GM23338 (cell line): ENCODE measurements around the gene SRRM2.

Source experiments
- CREB1 ChIP-seq: fragments of 250-450 bp; sonication (Bioruptor Pico); IDR thresholded peaks from 2 replicates; pipeline ENCODE4 v1.5.0; 2020; ENCODE audit warnings: low read depth, mild to moderate bottlenecking, moderate library complexity
- EZH2 ChIP-seq: fragments of 200-600 bp; sonication (generic); IDR thresholded peaks from one replicate; pipeline ENCODE4 v1.8.0; 2017; ENCODE audit warnings: antibody characterized with exemption, mild to moderate bottlenecking, low read depth; ENCODE audit not compliant: unreplicated experiment
- EZH2phosphoT487 ChIP-seq: fragments of 200-600 bp; sonication (generic); IDR thresholded peaks from one replicate; pipeline ENCODE4 v1.8.1; 2018; ENCODE audit warnings: antibody characterized with exemption; ENCODE audit not compliant: unreplicated experiment
- JUNB ChIP-seq: IDR thresholded peaks from one replicate; pipeline ENCODE4 v1.6.1; 2016; ENCODE audit warnings: antibody characterized with exemption; ENCODE audit not compliant: unreplicated experiment
- NANOG ChIP-seq: IDR thresholded peaks from 2 replicates; pipeline ENCODE4 v1.6.1; 2016; ENCODE audit warnings: antibody characterized with exemption, borderline replicate concordance
- POLR2AphosphoS5 ChIP-seq: IDR thresholded peaks from 2 replicates; pipeline ENCODE4 v1.6.1; 2016; ENCODE audit warnings: antibody characterized with exemption, low read depth
- STAT1 ChIP-seq: IDR thresholded peaks from one replicate; pipeline ENCODE4 v1.6.1; 2016; ENCODE audit warnings: antibody characterized with exemption; ENCODE audit not compliant: unreplicated experiment
- ZNF114 ChIP-seq: fragments of 250-450 bp; sonication (Bioruptor Pico); IDR thresholded peaks from 2 replicates; pipeline ENCODE4 v1.5.0; 2020; ENCODE audit warnings: mild to moderate bottlenecking, moderate library complexity
- ZNF331 ChIP-seq: fragments of 250-450 bp; sonication (Bioruptor Pico); IDR thresholded peaks from 2 replicates; pipeline ENCODE4 v1.5.0; 2020; ENCODE audit warnings: low read depth, mild to moderate bottlenecking, moderate library complexity
- TF ChIP-seq, protein P1 (sequence below), 2 experiments: fragments of 200-600 bp in 1 of 2; sonication (generic) in 1 of 2; conservative IDR thresholded peaks; 2 replicates each; pipeline versions ENCODE4 v1.5.1 to v1.6.1; 2016 to 2017; ENCODE audit warnings: antibody characterized with exemption in 2 of 2, low read depth in 2 of 2, mild to moderate bottlenecking in 2 of 2, moderate library complexity in 1 of 2
- TF ChIP-seq, protein P2 (sequence below): IDR thresholded peaks from one replicate; pipeline ENCODE4 v1.6.1; 2018; ENCODE audit warnings: antibody characterized with exemption; ENCODE audit not compliant: unreplicated experiment
- TF ChIP-seq, protein P3 (sequence below): IDR thresholded peaks from 2 replicates; pipeline ENCODE4 v1.6.1; 2016; ENCODE audit warnings: antibody characterized with exemption
- TF ChIP-seq, protein P4 (sequence below): fragments of 250-450 bp; sonication (Bioruptor Pico); IDR thresholded peaks from 2 replicates; pipeline ENCODE4 v1.5.0; 2020; ENCODE audit warnings: mild to moderate bottlenecking, moderate library complexity

DNA sequence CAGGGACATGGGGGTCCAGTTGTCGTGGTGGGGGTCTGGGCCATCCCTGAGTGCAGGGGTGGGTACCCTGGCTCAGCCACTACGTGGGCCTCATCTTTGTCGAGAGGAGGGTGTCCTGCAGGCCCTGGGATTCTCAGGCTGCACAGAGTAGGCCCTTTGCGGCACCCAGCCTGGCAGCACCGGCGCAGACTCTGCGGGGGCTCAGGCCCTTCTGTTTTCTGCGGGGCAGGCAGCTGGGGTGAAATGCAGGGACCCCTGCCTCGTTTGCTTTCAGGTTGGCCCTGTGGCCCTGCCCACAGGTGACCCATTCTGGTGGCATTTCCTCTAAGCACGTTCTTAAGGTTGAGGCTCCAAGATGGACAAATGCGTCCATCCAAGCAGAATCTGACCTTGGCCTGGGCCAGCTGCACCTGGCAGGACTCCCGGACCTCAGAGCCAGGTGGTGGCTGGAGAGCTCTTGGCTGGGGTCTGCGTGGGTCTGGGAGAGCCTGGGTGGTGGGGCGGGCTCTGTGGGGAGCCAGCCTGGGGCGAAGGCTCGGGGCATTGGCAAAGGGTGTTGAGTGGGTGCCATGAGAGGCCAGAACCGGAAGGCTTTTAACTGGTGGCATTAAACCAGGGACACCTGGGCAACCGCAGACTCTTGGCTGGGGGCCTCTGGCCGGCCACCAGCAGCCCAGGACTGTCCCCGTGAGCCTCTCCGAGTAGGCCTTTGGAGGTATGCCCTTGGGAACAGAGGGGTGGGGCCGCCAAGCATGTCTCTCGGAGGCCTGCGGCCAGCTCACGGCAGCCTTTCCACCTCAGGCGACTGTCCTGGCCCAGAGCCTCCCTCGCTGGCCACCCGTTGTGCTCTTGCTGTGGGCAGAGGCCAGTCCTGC lies 49.3 kb upstream of the SRRM2 start:
- TF ChIP-seq, protein P1, sequence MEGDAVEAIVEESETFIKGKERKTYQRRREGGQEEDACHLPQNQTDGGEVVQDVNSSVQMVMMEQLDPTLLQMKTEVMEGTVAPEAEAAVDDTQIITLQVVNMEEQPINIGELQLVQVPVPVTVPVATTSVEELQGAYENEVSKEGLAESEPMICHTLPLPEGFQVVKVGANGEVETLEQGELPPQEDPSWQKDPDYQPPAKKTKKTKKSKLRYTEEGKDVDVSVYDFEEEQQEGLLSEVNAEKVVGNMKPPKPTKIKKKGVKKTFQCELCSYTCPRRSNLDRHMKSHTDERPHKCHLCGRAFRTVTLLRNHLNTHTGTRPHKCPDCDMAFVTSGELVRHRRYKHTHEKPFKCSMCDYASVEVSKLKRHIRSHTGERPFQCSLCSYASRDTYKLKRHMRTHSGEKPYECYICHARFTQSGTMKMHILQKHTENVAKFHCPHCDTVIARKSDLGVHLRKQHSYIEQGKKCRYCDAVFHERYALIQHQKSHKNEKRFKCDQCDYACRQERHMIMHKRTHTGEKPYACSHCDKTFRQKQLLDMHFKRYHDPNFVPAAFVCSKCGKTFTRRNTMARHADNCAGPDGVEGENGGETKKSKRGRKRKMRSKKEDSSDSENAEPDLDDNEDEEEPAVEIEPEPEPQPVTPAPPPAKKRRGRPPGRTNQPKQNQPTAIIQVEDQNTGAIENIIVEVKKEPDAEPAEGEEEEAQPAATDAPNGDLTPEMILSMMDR (conservative IDR thresholded peaks at IDR 0.05; ENCODE audit: low read depth in 2 of 2) = no peak
- TF ChIP-seq STAT1 (no peak), NANOG (no peak), POLR2AphosphoS5 (no peak), JUNB (no peak), EZH2 (no peak), CREB1 (no peak), EZH2phosphoT487 (no peak), ZNF114 (no peak), ZNF331 (no peak)
- TF ChIP-seq, protein P2, sequence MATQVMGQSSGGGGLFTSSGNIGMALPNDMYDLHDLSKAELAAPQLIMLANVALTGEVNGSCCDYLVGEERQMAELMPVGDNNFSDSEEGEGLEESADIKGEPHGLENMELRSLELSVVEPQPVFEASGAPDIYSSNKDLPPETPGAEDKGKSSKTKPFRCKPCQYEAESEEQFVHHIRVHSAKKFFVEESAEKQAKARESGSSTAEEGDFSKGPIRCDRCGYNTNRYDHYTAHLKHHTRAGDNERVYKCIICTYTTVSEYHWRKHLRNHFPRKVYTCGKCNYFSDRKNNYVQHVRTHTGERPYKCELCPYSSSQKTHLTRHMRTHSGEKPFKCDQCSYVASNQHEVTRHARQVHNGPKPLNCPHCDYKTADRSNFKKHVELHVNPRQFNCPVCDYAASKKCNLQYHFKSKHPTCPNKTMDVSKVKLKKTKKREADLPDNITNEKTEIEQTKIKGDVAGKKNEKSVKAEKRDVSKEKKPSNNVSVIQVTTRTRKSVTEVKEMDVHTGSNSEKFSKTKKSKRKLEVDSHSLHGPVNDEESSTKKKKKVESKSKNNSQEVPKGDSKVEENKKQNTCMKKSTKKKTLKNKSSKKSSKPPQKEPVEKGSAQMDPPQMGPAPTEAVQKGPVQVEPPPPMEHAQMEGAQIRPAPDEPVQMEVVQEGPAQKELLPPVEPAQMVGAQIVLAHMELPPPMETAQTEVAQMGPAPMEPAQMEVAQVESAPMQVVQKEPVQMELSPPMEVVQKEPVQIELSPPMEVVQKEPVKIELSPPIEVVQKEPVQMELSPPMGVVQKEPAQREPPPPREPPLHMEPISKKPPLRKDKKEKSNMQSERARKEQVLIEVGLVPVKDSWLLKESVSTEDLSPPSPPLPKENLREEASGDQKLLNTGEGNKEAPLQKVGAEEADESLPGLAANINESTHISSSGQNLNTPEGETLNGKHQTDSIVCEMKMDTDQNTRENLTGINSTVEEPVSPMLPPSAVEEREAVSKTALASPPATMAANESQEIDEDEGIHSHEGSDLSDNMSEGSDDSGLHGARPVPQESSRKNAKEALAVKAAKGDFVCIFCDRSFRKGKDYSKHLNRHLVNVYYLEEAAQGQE = no peak
- TF ChIP-seq, protein P3, sequence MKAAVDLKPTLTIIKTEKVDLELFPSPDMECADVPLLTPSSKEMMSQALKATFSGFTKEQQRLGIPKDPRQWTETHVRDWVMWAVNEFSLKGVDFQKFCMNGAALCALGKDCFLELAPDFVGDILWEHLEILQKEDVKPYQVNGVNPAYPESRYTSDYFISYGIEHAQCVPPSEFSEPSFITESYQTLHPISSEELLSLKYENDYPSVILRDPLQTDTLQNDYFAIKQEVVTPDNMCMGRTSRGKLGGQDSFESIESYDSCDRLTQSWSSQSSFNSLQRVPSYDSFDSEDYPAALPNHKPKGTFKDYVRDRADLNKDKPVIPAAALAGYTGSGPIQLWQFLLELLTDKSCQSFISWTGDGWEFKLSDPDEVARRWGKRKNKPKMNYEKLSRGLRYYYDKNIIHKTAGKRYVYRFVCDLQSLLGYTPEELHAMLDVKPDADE = no peak
- TF ChIP-seq, protein P4, sequence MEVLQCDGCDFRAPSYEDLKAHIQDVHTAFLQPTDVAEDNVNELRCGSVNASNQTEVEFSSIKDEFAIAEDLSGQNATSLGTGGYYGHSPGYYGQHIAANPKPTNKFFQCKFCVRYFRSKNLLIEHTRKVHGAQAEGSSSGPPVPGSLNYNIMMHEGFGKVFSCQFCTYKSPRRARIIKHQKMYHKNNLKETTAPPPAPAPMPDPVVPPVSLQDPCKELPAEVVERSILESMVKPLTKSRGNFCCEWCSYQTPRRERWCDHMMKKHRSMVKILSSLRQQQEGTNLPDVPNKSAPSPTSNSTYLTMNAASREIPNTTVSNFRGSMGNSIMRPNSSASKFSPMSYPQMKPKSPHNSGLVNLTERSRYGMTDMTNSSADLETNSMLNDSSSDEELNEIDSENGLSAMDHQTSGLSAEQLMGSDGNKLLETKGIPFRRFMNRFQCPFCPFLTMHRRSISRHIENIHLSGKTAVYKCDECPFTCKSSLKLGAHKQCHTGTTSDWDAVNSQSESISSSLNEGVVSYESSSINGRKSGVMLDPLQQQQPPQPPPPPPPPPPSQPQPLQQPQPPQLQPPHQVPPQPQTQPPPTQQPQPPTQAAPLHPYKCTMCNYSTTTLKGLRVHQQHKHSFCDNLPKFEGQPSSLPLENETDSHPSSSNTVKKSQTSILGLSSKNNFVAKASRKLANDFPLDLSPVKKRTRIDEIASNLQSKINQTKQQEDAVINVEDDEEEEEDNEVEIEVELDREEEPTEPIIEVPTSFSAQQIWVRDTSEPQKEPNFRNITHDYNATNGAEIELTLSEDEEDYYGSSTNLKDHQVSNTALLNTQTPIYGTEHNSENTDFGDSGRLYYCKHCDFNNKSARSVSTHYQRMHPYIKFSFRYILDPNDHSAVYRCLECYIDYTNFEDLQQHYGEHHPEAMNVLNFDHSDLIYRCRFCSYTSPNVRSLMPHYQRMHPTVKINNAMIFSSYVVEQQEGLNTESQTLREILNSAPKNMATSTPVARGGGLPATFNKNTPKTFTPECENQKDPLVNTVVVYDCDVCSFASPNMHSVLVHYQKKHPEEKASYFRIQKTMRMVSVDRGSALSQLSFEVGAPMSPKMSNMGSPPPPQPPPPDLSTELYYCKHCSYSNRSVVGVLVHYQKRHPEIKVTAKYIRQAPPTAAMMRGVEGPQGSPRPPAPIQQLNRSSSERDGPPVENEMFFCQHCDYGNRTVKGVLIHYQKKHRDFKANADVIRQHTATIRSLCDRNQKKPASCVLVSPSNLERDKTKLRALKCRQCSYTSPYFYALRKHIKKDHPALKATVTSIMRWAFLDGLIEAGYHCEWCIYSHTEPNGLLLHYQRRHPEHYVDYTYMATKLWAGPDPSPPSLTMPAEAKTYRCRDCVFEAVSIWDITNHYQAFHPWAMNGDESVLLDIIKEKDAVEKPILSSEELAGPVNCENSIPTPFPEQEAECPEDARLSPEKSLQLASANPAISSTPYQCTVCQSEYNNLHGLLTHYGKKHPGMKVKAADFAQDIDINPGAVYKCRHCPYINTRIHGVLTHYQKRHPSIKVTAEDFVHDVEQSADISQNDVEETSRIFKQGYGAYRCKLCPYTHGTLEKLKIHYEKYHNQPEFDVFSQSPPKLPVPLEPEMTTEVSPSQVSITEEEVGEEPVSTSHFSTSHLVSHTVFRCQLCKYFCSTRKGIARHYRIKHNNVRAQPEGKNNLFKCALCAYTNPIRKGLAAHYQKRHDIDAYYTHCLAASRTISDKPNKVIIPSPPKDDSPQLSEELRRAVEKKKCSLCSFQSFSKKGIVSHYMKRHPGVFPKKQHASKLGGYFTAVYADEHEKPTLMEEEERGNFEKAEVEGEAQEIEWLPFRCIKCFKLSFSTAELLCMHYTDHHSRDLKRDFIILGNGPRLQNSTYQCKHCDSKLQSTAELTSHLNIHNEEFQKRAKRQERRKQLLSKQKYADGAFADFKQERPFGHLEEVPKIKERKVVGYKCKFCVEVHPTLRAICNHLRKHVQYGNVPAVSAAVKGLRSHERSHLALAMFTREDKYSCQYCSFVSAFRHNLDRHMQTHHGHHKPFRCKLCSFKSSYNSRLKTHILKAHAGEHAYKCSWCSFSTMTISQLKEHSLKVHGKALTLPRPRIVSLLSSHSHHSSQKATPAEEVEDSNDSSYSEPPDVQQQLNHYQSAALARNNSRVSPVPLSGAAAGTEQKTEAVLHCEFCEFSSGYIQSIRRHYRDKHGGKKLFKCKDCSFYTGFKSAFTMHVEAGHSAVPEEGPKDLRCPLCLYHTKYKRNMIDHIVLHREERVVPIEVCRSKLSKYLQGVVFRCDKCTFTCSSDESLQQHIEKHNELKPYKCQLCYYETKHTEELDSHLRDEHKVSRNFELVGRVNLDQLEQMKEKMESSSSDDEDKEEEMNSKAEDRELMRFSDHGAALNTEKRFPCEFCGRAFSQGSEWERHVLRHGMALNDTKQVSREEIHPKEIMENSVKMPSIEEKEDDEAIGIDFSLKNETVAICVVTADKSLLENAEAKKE (CRISPR knock-in tag) = no peak
